Right lobe of liver (tissue), 6 donors: Measurements from ENCODE around the gene EPN1. TPM values are rescaled to one million over a fixed set of nuclear protein-coding genes. Genes with fewer than 3 reads are reported as not detected.

ENCODE experiments used
- ATAC-seq, 4 donors: fragments of 200-7000 bp; cut with Tn5 transposase; one replicate each; pipeline ENCODE4 v1.9.1; 2020; ENCODE audit warnings: mild to moderate bottlenecking in 4 of 4, moderate library complexity in 4 of 4
- DNase-seq, 3 donors: peaks; one replicate each; pipeline ENCODE4 v3.0.0-alpha.2; 2020
- H3K27ac ChIP-seq, 3 donors: fragments of 200-600 bp; one replicate each; pipeline ENCODE4 v1.8.0; 2022
- H3K27me3 ChIP-seq, 2 donors: fragments of 200-600 bp; one replicate each; pipeline ENCODE4 v1.8.0; 2022
- H3K36me3 ChIP-seq, 4 donors: fragments of 200-600 bp; sonication (generic) in 1 of 4; one replicate each; pipeline versions ENCODE4 v1.5.1 to v1.8.0; 2017 to 2022; ENCODE audit warnings: control low read depth in 1 of 4
- H3K4me1 ChIP-seq, 4 donors: fragments of 200-600 bp; sonication (generic) in 1 of 4; one replicate each; pipeline versions ENCODE4 v1.5.1 to v1.8.0; 2017 to 2022; ENCODE audit warnings: control low read depth in 1 of 4
- H3K4me3 ChIP-seq, 3 donors: fragments of 200-600 bp; one replicate each; pipeline ENCODE4 v1.8.0; 2022
- H3K9me3 ChIP-seq, 4 donors: fragments of 200-600 bp; sonication (generic) in 1 of 4; one replicate each; pipeline versions ENCODE4 v1.5.1 to v1.8.0; 2017 to 2022; ENCODE audit warnings: control low read depth in 1 of 4
- CTCF ChIP-seq, 4 donors: fragments of 200-600 bp in 3 of 4; fragments of 450-650 bp in 1 of 4; IDR thresholded peaks; one replicate each; pipeline versions ENCODE4 v1.5.1 to v1.8.0; 2016 to 2022; ENCODE audit warnings: antibody characterized with exemption in 4 of 4, mild to moderate bottlenecking in 2 of 4
- POLR2A ChIP-seq: fragments of 450-650 bp; IDR thresholded peaks from one replicate; pipeline ENCODE4 v1.6.1; 2017; ENCODE audit warnings: antibody characterized with exemption, mild to moderate bottlenecking
- WGBS: methylation state at CpG from one replicate; pipeline ENCODE4 v1.1.6; 2018; ENCODE audit warnings: low coverage, low lambda C conversion rate; ENCODE audit not compliant: insufficient coverage; ENCODE audit errors: missing lambda C conversion rate; 5-methylcytosine and 5-hydroxymethylcytosine counted together
- intact Hi-C, 2 donors: fragments of 100-400 bp; cut with DNase I; formaldehyde crosslinking; loops; one replicate each; pipeline versions ENCODE4 v1.11.2 to v1.14.1; 2022
- total RNA-seq, 6 experiments: library from RNA; depleted of rRNA in 2 of 6; stranded (reverse); fragments of >200 nt in 2 of 6; fragmentation: NEBNext Ultra II Directional in 3 of 6; extraction: Animal tissue kit (Norgen Biotek cat#: 25700) in 3 of 6; gene quantifications; one replicate each; pipeline versions ENCODE4 v1.1.0 to v1.2.4, GENCODE V29; 2016 to 2023
- donor health status: DM: no; HTN: yes; CAD: no.
- donor health status: DM: no; HTN: no; CAD: no.
- donor health status: DM: no; HTN: no; CAD: no.
- donor health status: DM: no; HTN: yes; CAD: no.
- donor health status: DM: no; HTN: yes; CAD: no.

EPN1 gene
- total RNA-seq, 6 experiments from 2014 or later = 88.9 to 162 (median 107) TPM

- peaks cover 10 to 62% (median 25%) of the 10 kb centered on the region in 4 donors for H3K36me3 ChIP-seq
- H3K27ac ChIP-seq = no peak overlapping the region
- H3K9me3 ChIP-seq = no peaks in the 10 kb centered on the region
- ATAC-seq (no peak), DNase-seq (peak; percentile 64 to 81 (median 73))
- H3K4me1 ChIP-seq = peaks cover 0 to 6% (median 2%) of the 10 kb centered on the region in 4 donors
- WGBS = 69% methylated on average over 11 of the region's 23 CpGs
- H3K4me3 ChIP-seq = no peak overlapping the region
- intact Hi-C loops = no loop called here
- TF ChIP-seq POLR2A = no peak
- no peak for TF ChIP-seq CTCF (IDR thresholded peaks at IDR 0.05)
- H3K27me3 ChIP-seq = no peaks in the 10 kb centered on the region
Measured at GRCh38 chr19:55670280-55671053, 4.6 kb upstream of the EPN1 start.

GRCh38 chr19:55671054-55671378 lies 4.0 kb upstream of the EPN1 start:
- no peaks in the 10 kb centered on the region for H3K27me3 ChIP-seq
- peaks cover 0 to 8% (median 3%) of the 10 kb centered on the region in 4 donors for H3K4me1 ChIP-seq
- intact Hi-C loops = no loop called here
- TF ChIP-seq POLR2A = no peak
- no peak for TF ChIP-seq CTCF (IDR thresholded peaks at IDR 0.05)
- 71% methylated on average over 2 of the region's 2 CpGs for WGBS
- no peaks in the 10 kb centered on the region for H3K9me3 ChIP-seq
- no peak overlapping the region for H3K4me3 ChIP-seq
- no peak overlapping the region for H3K27ac ChIP-seq
- DNase-seq (no peak), ATAC-seq (no peak)
- peaks cover 10 to 57% (median 22%) of the 10 kb centered on the region in 4 donors for H3K36me3 ChIP-seq

- DNase-seq = no peak
- H3K27ac ChIP-seq = no peak overlapping the region
- no peaks in the 10 kb centered on the region for H3K27me3 ChIP-seq
- no peak for ATAC-seq
- no peaks in the 10 kb centered on the region for H3K9me3 ChIP-seq
- TF ChIP-seq CTCF (IDR thresholded peaks at IDR 0.05) (no peak), POLR2A (no peak)
- H3K4me1 ChIP-seq = peaks cover 0 to 22% (median 13%) of the 10 kb centered on the region in 4 donors
- WGBS = 87% methylated on average over 5 of the region's 5 CpGs
- intact Hi-C loops = no loop called here
- peaks cover 10 to 43% (median 17%) of the 10 kb centered on the region in 4 donors for H3K36me3 ChIP-seq
- H3K4me3 ChIP-seq = no peak overlapping the region
Measured at GRCh38 chr19:55672418-55672817, 2.6 kb upstream of the EPN1 start.

- intact Hi-C loops = no loop called here
- Histone ChIP-seq H3K9me3 (no peaks in the 10 kb centered on the region), H3K27me3 (no peaks in the 10 kb centered on the region), H3K4me1 (peaks cover 0 to 32% (median 22%) of the 10 kb centered on the region in 4 donors), H3K36me3 (peaks cover 10 to 35% (median 17%) of the 10 kb centered on the region in 4 donors), H3K4me3 (no peak overlapping the region), H3K27ac (no peak overlapping the region)
- no peak for DNase-seq
- TF ChIP-seq CTCF (IDR thresholded peaks at IDR 0.05) = no peak
- no peak for TF ChIP-seq POLR2A
- no peak for ATAC-seq
- WGBS = 0% methylated on average over 1 of the region's 9 CpGs
Measured at GRCh38 chr19:55673465-55673864, 1.6 kb upstream of the EPN1 start.
